GM19035 (cell line): Measurements from ENCODE around the gene ANP32E.
"Not testable (repeated sequence)": the region's sequence is repeated elsewhere in the genome, so short reads cannot be mapped to it uniquely, and the experiment has no call there.

Experiments
- ATAC-seq: cut with Tn5 transposase; IDR thresholded peaks from one replicate; pipeline ENCODE4 v1.9.1; 2021; ENCODE audit not compliant: unreplicated experiment

The ANP32E gene

GRCh38 chr1:150214099-150214756 lies 21.7 kb downstream of the ANP32E start:
- not testable (repeated sequence) for ATAC-seq

- peak; percentile 97 for ATAC-seq
Measured at GRCh38 chr1:150213170-150214098, 22.5 kb downstream of the ANP32E start.

- no peak for ATAC-seq
Measured at GRCh38 chr1:150212070-150212469, 23.8 kb downstream of the ANP32E start.

GRCh38 chr1:150210706-150211105 lies 25.2 kb downstream of the ANP32E start:
- ATAC-seq: no peak

- no peak for ATAC-seq
Measured at GRCh38 chr1:150210091-150210490, 25.8 kb downstream of the ANP32E start.

- not testable (repeated sequence) for ATAC-seq
Measured at GRCh38 chr1:150208460-150208859, 27.5 kb downstream of the ANP32E start.

GRCh38 chr1:150207281-150207971 lies 28.5 kb downstream of the ANP32E start:
- no peak for ATAC-seq

DNA sequence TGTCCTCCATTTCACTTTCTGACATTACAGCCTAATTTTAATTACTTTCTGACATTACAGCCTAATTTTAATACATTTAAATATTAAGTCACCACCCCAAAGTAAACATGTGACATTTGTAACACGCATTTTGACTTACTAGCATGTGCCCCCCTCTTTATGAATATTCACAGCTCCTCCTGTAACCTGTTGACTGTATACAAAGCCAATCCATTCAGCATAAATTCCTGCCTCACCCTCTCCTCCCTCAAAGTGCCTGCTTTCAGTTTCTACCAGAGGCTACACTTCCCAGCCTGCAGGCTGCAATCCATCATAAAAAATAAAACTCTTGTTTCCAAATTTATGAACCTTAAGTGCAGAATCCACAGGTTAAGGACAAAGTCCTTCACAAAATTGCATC lies 39.5 kb downstream of the ANP32E start:
- no peak for ATAC-seq

DNA sequence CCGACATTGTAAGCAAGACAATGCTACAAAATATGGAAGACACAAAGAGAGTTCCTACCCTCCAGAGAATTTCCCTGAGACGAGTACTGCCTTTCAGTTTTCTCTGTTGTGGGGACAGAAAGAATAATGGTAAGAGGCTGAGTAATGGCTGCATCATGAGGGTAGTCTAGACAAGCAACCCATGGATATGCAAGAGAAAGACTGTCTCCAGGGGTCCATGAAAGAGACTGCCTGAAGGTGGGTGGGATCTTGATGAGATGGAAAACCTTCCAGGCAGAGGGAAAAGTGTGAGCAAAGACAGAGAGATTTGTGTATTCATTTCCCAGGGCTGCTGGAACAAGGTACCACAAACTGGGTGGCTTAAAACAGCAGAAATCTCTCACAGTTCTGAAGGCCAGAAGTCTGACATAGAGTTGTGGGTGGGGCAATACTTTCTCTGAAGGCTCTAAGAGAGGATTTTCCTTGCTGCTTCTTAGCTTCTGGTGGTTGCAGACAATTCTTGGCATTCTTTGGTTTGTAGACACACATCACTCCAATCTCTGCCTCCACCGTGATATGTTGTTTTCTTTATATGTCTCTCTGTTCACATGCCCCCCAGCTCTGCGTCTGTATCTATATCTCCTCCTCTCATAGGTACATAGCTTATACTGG lies 41.4 kb downstream of the ANP32E start:
- no peak for ATAC-seq

DNA sequence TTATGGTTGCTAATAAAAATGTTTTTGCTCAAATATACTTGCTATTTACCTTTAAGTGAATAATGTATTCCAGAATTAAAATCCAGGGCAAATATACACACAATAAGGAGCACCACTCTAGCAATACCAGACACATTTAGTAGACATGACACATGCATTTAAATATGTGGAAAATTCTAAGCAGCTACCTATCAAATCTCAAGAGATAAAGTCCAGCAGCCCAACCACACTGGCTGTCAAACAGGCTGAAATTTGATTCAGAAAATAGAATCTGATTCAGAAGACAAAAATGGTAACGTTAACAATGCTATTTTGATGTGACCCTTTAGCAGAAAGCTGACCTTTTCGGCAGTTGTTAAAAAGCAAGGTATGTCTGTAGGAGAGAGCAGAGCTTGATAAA lies 43.9 kb downstream of the ANP32E start:
- ATAC-seq: no peak

DNA sequence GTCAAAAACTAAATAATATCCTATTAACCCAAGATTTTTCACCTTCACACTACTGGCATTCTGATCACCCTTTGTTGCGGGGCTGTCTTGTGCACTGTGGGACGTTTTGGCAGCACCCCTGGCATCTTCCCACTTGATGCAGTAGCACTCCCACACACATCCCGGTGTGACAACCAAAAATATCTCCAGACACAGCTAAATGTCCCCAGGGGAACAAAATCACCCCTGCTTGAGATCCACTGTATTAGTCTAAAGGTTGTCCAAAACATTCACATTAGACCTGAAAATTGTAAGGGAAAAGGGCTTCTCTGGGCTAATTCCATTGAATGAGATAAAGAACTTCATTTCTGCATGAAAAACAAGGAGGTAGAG lies 48.4 kb downstream of the ANP32E start:
- ATAC-seq: no peak

GRCh38 chr1:150186789-150187559 lies 48.9 kb downstream of the ANP32E start:
- ATAC-seq: no peak

DNA sequence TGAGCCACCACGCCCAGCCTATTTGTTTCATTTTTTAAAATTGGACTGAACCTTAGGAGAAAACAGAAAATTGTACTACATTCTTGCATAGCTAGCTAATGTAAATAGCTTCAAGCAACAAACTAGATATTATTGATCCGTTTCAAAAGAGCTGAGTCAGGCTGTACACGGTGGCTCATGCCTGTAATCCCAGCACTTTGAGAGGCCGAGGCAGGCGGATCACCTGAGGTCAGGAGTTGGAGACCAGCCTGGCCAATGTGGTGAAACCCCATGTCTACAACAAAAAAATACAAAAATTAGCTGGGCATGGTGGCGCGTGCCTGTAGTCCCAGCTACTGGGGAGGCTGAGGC lies 49.5 kb downstream of the ANP32E start:
- not testable (repeated sequence) for ATAC-seq

GRCh38 chr1:150185481-150185880 lies 50.4 kb downstream of the ANP32E start:
- ATAC-seq: no peak

DNA sequence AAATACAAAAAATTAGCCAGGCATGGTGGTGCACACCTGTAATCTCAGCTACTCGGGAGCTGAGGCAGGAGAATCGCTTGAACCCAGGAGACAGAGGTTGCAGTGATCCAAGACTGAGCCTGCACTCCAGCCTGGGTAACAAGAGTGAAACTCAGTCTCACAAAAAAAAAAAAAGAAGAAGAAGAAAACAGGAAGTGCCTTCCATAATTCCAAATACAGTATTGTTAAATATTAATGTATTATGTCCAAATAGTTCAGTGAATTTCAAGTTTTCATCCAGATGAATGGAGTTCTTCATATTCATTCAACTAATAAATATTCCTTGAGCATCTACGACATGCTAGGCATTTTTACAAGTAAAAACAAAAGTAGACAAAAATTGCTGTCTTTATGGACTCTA lies 52.9 kb downstream of the ANP32E start:
- no peak for ATAC-seq

- ATAC-seq: no peak
Measured at GRCh38 chr1:150182247-150182646, 53.7 kb downstream of the ANP32E start.

GRCh38 chr1:150180474-150180873 lies 55.4 kb downstream of the ANP32E start:
- no peak for ATAC-seq

DNA sequence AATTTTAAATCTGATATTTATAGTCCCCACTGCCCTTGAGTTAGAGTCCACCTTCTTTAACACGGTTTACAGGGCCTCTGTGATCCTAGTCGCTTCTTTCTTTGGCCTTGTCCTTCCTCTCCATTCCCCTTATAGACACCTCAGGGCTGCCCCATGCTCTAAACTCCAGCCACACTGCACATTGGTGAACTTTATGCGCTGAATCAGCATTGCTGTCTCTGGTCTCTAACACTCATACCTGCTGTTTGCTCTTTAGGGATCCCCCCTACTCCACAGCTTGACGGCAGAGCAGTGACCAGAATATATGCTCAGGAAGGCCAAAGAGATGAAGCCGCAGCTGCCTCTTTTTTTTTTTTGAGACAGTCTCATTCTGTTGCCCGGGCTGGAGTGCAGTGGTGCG lies 56.0 kb downstream of the ANP32E start:
- ATAC-seq: no peak

DNA sequence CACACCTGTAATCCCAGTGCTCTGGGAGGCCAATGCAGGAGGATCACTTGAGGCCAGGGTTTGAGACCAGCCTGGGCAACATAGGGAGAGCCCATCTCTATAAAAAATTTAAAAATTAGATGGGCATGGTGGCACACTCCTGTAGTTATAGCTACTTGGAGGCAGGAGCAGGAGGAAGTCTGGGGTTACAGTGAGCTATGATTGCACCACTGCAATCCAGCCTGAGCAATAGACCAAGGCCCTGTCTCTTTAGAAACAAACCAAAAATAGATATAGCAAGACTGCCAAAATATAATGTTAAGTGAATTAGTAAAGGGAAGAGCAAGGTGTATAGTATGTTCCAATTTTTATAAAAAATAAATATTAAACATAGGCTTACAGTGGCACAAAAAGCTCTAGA lies 57.4 kb downstream of the ANP32E start:
- ATAC-seq: no peak

DNA sequence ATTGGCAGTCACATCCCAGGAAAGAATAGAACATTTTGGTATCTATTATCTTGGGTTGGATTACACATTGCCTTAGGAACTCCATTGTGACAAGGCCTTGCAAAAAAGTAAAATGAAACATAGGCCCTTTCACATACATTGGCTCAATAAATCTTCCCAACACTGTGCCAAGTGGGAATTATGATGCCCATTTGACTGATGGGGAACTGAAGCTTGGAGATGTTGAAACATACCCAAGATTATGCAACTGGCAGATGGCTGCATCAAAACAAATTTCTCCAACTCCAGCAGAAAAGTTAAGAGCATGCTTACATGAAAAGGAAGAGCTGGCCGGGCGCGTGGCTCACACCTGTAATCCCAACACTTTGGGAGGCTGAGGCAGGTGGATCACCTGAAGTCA lies 59.3 kb downstream of the ANP32E start:
- ATAC-seq: no peak

DNA sequence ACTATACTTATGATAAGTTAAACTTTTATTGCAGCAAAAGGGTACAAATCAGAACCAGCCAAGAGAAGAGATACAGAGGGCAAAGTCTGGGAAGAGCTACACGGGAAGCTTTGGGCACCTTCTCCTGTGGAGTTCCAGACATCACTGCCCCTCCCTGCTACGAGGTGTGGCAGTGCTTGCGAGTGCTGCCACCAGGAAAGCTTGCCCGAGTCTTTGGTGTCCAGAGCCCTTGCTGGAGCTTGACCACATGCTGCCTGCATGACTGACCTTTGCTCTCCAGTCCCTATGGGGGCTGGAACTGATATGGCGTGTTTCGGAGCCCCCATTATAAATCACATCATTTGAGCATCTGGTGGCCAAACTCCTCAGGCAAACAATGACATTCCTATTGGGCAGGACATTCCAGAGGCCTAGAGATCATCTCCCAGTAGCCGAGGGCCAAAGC lies 62.7 kb downstream of the ANP32E start:
- no peak for ATAC-seq
